Neuronal stem cell (in vitro differentiated cells): ENCODE results near the gene IQCH.
A peak's percentile ranks its signal among the peaks of the same experiment; 100 is the strongest.

Experiments used
- DNase-seq: peaks from one replicate; pipeline ENCODE4 v3.0.0-alpha.2; 2013; ENCODE audit warnings: low spot score
- H2AFZ ChIP-seq: one replicate; pipeline ENCODE4 v1.6.1; 2013; ENCODE audit warnings: mild to moderate bottlenecking, low read length, inconsistent platforms
- H2AK5ac ChIP-seq: 2 replicates; pipeline ENCODE4 v1.6.1; 2013; ENCODE audit warnings: low read depth, mild to moderate bottlenecking, inconsistent platforms, low read length, moderate library complexity, mixed read lengths
- H2BK120ac ChIP-seq: 2 replicates; pipeline ENCODE4 v1.6.1; 2013; ENCODE audit warnings: low read depth, mild to moderate bottlenecking, inconsistent platforms, low read length, moderate library complexity, mixed read lengths
- H2BK12ac ChIP-seq: one replicate; pipeline ENCODE4 v1.6.1; 2013; ENCODE audit warnings: low read length, inconsistent platforms
- H2BK15ac ChIP-seq: 2 replicates; pipeline ENCODE4 v1.6.1; 2013; ENCODE audit warnings: mild to moderate bottlenecking, low read length, inconsistent platforms, mixed read lengths
- H2BK5ac ChIP-seq: one replicate; pipeline ENCODE4 v1.6.1; 2013; ENCODE audit warnings: inconsistent platforms, mild to moderate bottlenecking, low read length, moderate library complexity
- H3K14ac ChIP-seq: one replicate; pipeline ENCODE4 v1.6.1; 2013; ENCODE audit warnings: low read length, inconsistent platforms
- H3K18ac ChIP-seq: 2 replicates; pipeline ENCODE4 v1.6.1; 2013; ENCODE audit warnings: low read length, inconsistent platforms
- H3K23ac ChIP-seq: 2 replicates; pipeline ENCODE4 v1.6.1; 2013; ENCODE audit warnings: low read depth, mild to moderate bottlenecking, mixed read lengths, low read length, inconsistent platforms; ENCODE audit not compliant: poor library complexity
- H3K27ac ChIP-seq: replicated peaks from 3 replicates; pipeline ENCODE4 v1.5.1; 2013; ENCODE audit warnings: low read length, inconsistent platforms
- H3K27me3 ChIP-seq, 3 experiments: 2 replicates each; pipeline ENCODE4 v1.6.1; 2013; ENCODE audit warnings: low read length in 3 of 3, mild to moderate bottlenecking in 2 of 3, inconsistent platforms in 1 of 3, low read depth in 1 of 3, mixed read lengths in 1 of 3, moderate library complexity in 1 of 3; ENCODE audit not compliant: control insufficient read depth in 3 of 3, insufficient read depth in 3 of 3
- H3K36me3 ChIP-seq, 2 donors: replicated peaks in 1 of 2; 2 replicates each; pipeline ENCODE4 v1.6.1; 2013; ENCODE audit warnings: low read length in 2 of 2; ENCODE audit not compliant: control insufficient read depth in 2 of 2, insufficient read depth in 2 of 2
- H3K4ac ChIP-seq: 2 replicates; pipeline ENCODE4 v1.6.1; 2013; ENCODE audit warnings: inconsistent platforms, mild to moderate bottlenecking, low read length, moderate library complexity
- H3K4me1 ChIP-seq, 2 donors: 1 replicate in 1 of 2; 2 replicates in 1 of 2; pipeline ENCODE4 v1.6.1; 2013; ENCODE audit warnings: low read length in 2 of 2, low read depth in 1 of 2; ENCODE audit not compliant: control insufficient read depth in 2 of 2, insufficient read depth in 1 of 2
- H3K4me2 ChIP-seq: one replicate; pipeline ENCODE4 v1.6.1; 2013; ENCODE audit warnings: mild to moderate bottlenecking, low read length, inconsistent platforms; ENCODE audit not compliant: insufficient read depth, poor library complexity, severe bottlenecking
- H3K4me3 ChIP-seq, 2 donors: 2 replicates each; pipeline ENCODE4 v1.5.1; 2013; ENCODE audit warnings: low read length in 2 of 2, mild to moderate bottlenecking in 2 of 2, inconsistent platforms in 1 of 2, moderate library complexity in 1 of 2
- H3K79me1 ChIP-seq: one replicate; pipeline ENCODE4 v1.6.1; 2013; ENCODE audit warnings: low read depth, mild to moderate bottlenecking, inconsistent platforms, low read length, moderate library complexity
- H3K9ac ChIP-seq: one replicate; pipeline ENCODE4 v1.6.1; 2013; ENCODE audit warnings: mild to moderate bottlenecking, low read depth, low read length, inconsistent platforms; ENCODE audit not compliant: poor library complexity
- H3K9me3 ChIP-seq, 2 donors: replicated peaks in 1 of 2; 2 replicates each; pipeline versions ENCODE3 to v1.6.1; 2013; ENCODE audit warnings: low read length in 2 of 2, mild to moderate bottlenecking in 2 of 2, inconsistent platforms in 1 of 2, low read depth in 1 of 2, mixed read lengths in 1 of 2, moderate library complexity in 1 of 2; ENCODE audit not compliant: control insufficient read depth in 2 of 2, insufficient read depth in 1 of 2
- H4K8ac ChIP-seq: one replicate; pipeline ENCODE4 v1.6.1; 2013; ENCODE audit warnings: low read depth, mild to moderate bottlenecking, inconsistent platforms, low read length, moderate library complexity
- H4K91ac ChIP-seq: one replicate; pipeline ENCODE4 v1.6.1; 2013; ENCODE audit warnings: low read length, low read depth, mild to moderate bottlenecking, inconsistent platforms; ENCODE audit not compliant: poor library complexity
- WGBS, 2 donors: extraction: QIAGEN DNeasy Blood & Tissue Kit; methylation state at CpG; one replicate each; pipeline ENCODE4 v1.1.7; 2013; ENCODE audit warnings: missing lambda C conversion rate in 2 of 2, mixed read lengths in 1 of 2; ENCODE audit not compliant: insufficient read length in 2 of 2, insufficient replicate concordance in 1 of 2; ENCODE audit errors: extremely low coverage in 2 of 2; 5-methylcytosine and 5-hydroxymethylcytosine counted together

Gene IQCH

DNA sequence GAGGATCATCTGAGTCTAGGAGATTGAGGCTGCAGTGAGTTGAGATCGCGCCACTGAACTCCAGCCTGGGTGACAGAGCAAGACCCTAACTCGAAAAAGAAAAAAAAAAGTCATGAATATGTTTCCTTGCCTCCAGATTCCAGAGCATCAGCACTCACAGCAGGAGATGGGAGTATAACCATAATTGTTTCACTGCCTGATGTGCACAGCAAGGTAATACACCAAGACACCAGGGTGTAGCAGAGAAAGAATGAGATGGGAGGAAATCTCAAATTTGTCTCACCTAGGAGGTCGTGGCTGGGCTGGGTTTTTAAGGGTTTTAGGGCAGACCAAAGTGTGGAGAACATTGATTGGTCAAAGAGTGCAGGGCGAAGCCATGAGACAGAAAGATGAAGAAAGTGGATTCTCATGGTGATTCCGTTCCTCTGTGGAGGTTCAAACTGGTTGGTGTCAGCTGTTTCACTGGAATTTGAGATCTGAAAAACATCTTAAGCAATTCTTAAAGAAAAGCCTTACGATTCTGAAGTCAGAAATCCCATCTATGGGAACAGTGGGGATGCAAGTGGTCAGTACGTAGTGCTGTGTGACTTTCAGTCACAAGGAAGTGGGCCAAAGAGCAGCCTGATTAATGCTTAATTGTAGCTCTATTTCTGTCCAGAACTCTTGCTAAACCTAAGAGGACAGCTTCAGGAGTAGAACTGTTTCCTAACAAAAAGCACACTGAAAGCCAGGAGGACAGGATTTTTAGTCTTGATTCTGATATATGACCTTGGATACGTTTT, 258.5 kb downstream of the IQCH start:
- no CpG with 5 or more reads among the region's 9 CpGs for WGBS, 2 donors
- Histone ChIP-seq H2AFZ (no peak overlapping the region), H3K27ac (no peak overlapping the region), H3K27me3 (no peaks in the 10 kb centered on the region), H3K23ac (no peak overlapping the region), H3K4ac (no peak overlapping the region), H3K4me2 (no peak overlapping the region), H3K18ac (no peak overlapping the region), H2BK15ac (no peak overlapping the region), H3K14ac (no peak overlapping the region), H2BK120ac (no peak overlapping the region), H3K4me3 (no peak overlapping the region), H3K4me1 (no peaks in the 10 kb centered on the region), H3K9me3 (no peaks in the 10 kb centered on the region), H2BK12ac (no peak overlapping the region), H3K79me1 (no peaks in the 10 kb centered on the region), H3K9ac (no peak overlapping the region), H3K36me3 (peaks cover 0 to 10% of the 10 kb centered on the region in 2 donors), H2BK5ac (no peak overlapping the region), H2AK5ac (no peak overlapping the region), H4K8ac (no peak overlapping the region), H4K91ac (no peak overlapping the region)
- no peak for DNase-seq

- Histone ChIP-seq H3K27ac (no peak overlapping the region), H3K36me3 (peaks cover 0 to 10% of the 10 kb centered on the region in 2 donors)
- no CpG with 5 or more reads among the region's 3 CpGs for WGBS, 2 donors
Measured at GRCh38 chr15:67515090-67515489, 260.5 kb downstream of the IQCH start.

DNA sequence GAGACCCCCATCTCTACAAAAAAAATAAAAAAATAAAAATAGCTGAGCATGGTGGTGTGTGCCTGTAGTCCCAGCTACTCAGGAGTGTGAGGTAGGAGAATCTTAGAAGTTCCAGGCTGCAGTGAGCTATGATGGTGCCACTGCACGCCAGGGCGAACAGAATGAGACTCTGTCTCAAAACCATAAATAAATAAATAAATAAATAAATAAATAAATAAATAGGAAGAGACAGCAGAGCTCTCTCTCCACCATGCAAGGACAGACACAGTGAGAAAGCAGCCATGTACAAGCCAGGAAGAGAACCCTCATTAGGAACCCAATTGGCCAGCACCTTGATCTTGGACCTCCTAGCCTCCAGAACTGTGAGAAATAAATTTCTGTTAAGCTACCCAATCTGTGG, 261.0 kb downstream of the IQCH start:
- Histone ChIP-seq H3K4ac (no peak overlapping the region), H2AFZ (no peak overlapping the region), H3K4me3 (no peak overlapping the region), H3K79me1 (no peaks in the 10 kb centered on the region), H3K9ac (no peak overlapping the region), H2BK5ac (no peak overlapping the region), H2BK12ac (no peak overlapping the region), H2BK120ac (no peak overlapping the region), H3K27ac (no peak overlapping the region), H3K36me3 (peaks cover 0 to 10% of the 10 kb centered on the region in 2 donors), H3K18ac (no peak overlapping the region), H3K23ac (no peak overlapping the region), H3K9me3 (no peaks in the 10 kb centered on the region), H4K8ac (no peak overlapping the region), H2AK5ac (no peak overlapping the region), H4K91ac (no peak overlapping the region), H2BK15ac (no peak overlapping the region), H3K14ac (no peak overlapping the region), H3K27me3 (no peaks in the 10 kb centered on the region), H3K4me2 (no peak overlapping the region), H3K4me1 (peaks cover 0 to under 1% of the 10 kb centered on the region in 2 donors)
- WGBS, 2 donors: no CpG with 5 or more reads among the region's 2 CpGs
- DNase-seq: no peak

More at GRCh38 chr15:67515090-67515489, 260.5 kb downstream of the IQCH start:
- H3K27me3 ChIP-seq: no peaks in the 10 kb centered on the region
- H2AFZ ChIP-seq: no peak overlapping the region
- no peak overlapping the region for H2BK12ac ChIP-seq
- H4K91ac ChIP-seq: no peak overlapping the region
- H4K8ac ChIP-seq: no peak overlapping the region
- no peak overlapping the region for H3K18ac ChIP-seq
- no peak overlapping the region for H2AK5ac ChIP-seq
- no peaks in the 10 kb centered on the region for H3K79me1 ChIP-seq
- no peak overlapping the region for H3K4me2 ChIP-seq
- H3K4me1 ChIP-seq: no peaks in the 10 kb centered on the region
- H2BK120ac ChIP-seq: no peak overlapping the region
- no peak for DNase-seq
- H2BK15ac ChIP-seq: no peak overlapping the region
- no peak overlapping the region for H3K4me3 ChIP-seq
- no peak overlapping the region for H3K14ac ChIP-seq
- H3K9me3 ChIP-seq: no peaks in the 10 kb centered on the region
- H2BK5ac ChIP-seq: no peak overlapping the region
- no peak overlapping the region for H3K23ac ChIP-seq
- H3K4ac ChIP-seq: no peak overlapping the region
- H3K9ac ChIP-seq: no peak overlapping the region

GRCh38 chr15:67520321-67521028, 265.9 kb downstream of the IQCH start:
- peaks cover 3% of the 10 kb centered on the region for H3K79me1 ChIP-seq
- H3K27ac ChIP-seq: no peak overlapping the region
- no peak overlapping the region for H2BK12ac ChIP-seq
- no peaks in the 10 kb centered on the region for H3K36me3 ChIP-seq
- no peak overlapping the region for H2AK5ac ChIP-seq
- peak overlapping the region; percentile 97 for H2AFZ ChIP-seq
- no peaks in the 10 kb centered on the region for H3K27me3 ChIP-seq
- H3K9ac ChIP-seq: no peak overlapping the region
- H3K4me3 ChIP-seq: peak overlapping the region; percentile 82
- no peak overlapping the region for H3K4ac ChIP-seq
- H2BK5ac ChIP-seq: no peak overlapping the region
- H2BK120ac ChIP-seq: no peak overlapping the region
- H4K91ac ChIP-seq: no peak overlapping the region
- H3K4me2 ChIP-seq: peak overlapping the region; percentile 89
- H3K23ac ChIP-seq: peak overlapping the region; percentile 99
- no CpG with 5 or more reads among the region's 24 CpGs for WGBS, 2 donors
- peaks cover 0 to 13% of the 10 kb centered on the region in 2 donors for H3K4me1 ChIP-seq
- peak overlapping the region; percentile 93 for H3K18ac ChIP-seq
- no peaks in the 10 kb centered on the region for H3K9me3 ChIP-seq
- no peak overlapping the region for H2BK15ac ChIP-seq
- H3K14ac ChIP-seq: no peak overlapping the region
- DNase-seq: no peak
- no peak overlapping the region for H4K8ac ChIP-seq
